HS-27A (cell line): ENCODE data around the gene MDN1.
A peak's percentile ranks its signal among the peaks of the same experiment; 100 is the strongest.
"Not testable (repeated sequence)": the region's sequence is repeated elsewhere in the genome, so short reads cannot be mapped to it uniquely, and the experiment has no call there.

Source experiments
- DNase-seq: peaks from one replicate; pipeline ENCODE4 v3.0.0-alpha.2; 2012; ENCODE audit warnings: low read depth, missing footprints

MDN1 gene

DNA sequence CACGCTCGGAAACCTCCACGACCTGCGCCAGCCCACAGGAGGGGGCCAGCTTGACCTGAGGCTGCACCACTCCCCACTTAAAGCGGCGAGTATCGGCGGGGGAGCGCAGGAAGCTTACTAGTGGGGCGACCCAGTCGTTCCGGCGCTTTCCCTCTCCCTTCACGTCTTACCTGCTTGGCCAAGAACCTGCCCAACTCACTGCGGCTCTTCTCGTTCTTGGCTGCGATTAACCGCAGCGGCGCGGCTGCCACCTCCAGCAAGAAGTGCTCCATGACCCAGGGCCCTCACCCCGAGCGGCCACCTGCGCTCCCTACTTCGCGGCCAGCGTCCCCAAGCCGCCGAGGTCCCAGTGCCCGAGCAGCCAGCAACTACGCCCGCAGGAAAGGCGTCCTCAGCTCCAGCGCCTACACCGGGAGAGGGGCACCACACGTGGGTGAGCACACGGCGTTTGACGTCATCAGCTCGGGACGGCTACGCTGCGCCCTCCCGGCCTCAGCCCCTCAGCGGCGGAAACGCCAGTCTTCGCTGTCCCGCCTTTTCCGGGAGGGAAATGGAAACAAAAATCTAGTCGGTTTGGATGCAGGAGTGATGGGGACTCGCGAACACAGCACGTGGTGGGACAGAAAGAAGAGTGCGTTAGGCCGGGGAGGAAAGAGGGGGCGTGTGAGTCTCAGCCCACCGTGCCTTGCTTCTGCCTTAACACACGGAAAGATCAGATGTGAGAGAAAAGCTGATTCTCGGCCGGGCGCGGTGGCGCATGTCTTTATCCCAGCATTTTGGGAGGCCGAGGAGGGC is at the start of gene MDN1:
Gene MDN1, minus strand, starts transcription at position 459 of the 795 bp plus-strand sequence. Its CDS starts 187 bp downstream, at position 272.
- peak; percentile 60 for DNase-seq

DNA sequence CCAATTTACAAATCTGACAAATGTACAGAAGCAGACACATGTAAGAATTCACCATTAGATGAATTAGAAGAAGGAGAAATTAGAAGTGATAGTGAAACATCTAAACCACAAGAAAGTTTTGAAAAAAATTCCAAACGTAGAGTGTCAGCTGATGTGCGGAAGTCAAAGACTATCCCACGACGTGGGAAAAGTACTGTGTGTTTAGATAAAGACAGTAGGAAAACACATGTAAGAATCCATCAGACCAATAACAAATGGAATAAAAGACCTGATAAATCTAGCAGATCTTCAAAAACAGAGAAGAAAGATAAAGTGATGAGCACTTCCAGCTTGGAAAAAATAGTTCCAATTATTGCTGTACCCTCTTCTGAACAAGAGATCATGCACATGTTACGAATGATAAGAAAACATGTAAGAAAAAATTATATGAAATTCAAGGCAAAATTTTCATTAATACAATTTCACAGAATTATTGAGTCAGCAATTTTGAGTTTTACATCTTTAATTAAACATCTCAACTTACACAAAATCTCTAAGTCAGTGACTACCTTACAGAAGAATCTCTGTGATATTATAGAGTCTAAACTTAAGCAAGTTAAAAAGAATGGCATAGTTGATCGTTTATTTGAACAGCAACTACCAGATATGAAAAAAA is 46.6 kb upstream of the MDN1 start:
- DNase-seq: no peak

GRCh38 chr6:89862698-89863097 is 43.1 kb upstream of the MDN1 start:
- DNase-seq: no peak

- DNase-seq: no peak
Measured at GRCh38 chr6:89862273-89862672, 42.7 kb upstream of the MDN1 start.

DNA sequence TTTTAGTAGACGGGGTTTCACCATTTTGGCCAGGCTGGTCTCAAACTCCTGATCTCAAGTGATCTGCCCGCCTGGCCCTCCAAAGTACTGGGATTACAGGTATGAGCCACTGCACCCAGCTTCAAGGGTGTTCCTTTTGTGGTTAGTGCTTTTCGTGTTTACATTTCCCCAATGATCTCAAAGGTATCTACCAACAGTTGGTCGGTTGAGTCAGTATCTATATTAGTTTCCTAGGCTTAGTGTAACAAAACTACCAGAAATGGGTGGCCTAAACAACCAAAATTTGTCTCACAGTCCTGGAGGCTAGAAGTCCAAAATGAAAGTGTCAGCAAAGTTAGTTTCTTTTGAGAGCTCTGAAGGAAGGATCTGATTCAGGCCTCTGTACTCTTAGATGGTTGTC is 40.1 kb upstream of the MDN1 start:
- no peak for DNase-seq

DNA sequence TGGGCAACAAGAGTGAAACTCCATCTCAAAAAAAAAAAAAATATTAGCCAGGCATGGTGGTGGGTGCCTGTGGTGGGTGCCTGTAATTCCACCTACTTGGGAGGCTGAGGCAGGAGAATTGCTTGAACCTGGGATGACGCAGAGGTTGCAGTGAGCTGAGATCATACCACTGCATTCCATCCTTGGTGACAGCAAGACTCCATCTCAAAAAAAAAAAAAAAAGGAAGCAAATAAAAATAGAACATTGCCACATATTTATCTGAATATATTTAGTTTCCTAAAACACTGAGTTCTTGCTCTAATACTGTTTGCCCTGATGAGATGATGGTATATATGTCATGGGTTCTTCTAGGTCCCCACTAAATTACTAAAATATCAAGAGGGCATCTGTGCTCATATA is 38.4 kb upstream of the MDN1 start:
- DNase-seq: no peak

- DNase-seq: no peak
Measured at GRCh38 chr6:89853068-89853467, 33.5 kb upstream of the MDN1 start.

DNA sequence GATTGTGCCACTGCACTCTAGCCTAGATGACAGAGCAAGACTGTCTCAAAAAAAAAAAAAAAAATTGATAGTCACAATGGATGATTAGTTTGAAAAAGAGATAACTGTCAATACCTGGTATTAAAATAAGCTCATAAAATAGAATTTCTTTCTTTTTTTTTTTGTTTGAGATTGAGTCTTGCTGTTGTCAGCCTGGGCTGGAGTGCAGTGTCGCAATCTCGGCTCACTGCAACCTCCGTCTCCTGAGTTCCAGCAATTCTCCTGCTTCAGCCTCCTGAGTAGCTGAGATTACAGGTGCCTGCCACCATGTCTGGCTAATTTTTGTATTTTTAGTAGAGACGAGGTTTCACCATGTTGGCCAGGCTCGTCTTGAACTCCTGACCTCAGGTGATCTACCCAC is 27.9 kb upstream of the MDN1 start:
- not testable (repeated sequence) for DNase-seq

- no peak for DNase-seq
Measured at GRCh38 chr6:89843070-89843469, 23.5 kb upstream of the MDN1 start.

DNA sequence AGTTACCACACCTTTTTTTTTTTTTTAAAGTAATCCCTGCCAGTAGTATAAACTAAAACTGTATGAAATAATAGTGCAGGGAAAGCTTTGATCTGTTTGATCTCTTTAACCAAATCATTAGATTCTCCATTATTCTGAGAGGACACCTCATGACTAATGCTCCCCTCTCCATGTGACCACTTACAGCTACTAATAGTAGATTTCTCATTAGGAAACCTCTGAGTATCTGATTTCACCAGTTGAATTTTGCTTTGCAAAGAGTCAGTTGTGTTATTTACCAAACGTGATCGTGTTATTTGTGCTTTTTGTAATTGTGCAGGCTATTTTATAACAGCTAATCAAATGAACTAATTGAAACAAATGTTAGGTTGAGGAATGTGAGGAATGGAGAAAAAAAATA is 22.6 kb upstream of the MDN1 start:
- no peak for DNase-seq

- no peak for DNase-seq
Measured at GRCh38 chr6:89840538-89840937, 20.9 kb upstream of the MDN1 start.

- no peak for DNase-seq
Measured at GRCh38 chr6:89836639-89837222, 17.1 kb upstream of the MDN1 start.

DNA sequence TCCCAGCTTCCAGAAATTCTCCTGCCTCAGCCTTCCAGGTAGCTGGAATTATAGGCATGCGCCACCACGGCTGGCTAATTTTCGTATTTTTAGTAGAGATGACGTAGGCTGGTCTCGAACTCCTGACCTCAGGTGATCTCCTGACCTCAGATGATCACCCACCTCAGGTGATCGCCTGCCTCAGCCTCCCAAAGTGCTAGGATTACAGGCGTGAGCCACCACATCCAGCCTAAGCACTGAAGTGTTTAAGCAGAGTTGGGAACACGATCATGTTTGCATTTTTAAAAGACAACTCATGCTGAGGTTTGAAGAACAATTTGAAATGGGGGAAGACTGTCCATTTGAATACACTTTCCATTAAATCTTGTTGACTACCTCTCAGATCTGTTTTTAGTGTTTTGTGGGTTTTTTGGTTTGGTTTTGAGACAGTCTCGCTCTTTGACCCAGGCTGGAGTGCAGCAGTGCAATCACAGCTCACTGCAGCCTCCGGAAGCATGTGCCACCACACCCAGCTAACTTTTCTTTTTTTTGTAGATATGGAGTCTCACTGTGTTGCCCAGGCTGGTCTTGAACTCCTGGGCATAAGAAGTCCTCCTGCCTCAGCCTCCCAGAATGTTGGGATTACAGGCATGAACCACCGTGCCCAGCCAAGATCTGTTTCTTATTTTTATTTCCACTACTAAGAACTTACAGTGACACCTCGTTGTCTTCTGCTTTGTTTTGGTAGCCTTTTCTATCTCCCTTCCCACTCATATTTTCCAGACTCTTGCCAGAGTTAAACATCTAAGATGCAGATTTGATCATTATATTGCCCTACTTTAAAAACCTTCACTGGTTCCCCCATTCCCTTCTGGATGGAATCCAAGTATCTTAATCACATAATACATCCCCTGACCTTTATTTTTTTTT is 15.5 kb upstream of the MDN1 start:
- no peak for DNase-seq

DNA sequence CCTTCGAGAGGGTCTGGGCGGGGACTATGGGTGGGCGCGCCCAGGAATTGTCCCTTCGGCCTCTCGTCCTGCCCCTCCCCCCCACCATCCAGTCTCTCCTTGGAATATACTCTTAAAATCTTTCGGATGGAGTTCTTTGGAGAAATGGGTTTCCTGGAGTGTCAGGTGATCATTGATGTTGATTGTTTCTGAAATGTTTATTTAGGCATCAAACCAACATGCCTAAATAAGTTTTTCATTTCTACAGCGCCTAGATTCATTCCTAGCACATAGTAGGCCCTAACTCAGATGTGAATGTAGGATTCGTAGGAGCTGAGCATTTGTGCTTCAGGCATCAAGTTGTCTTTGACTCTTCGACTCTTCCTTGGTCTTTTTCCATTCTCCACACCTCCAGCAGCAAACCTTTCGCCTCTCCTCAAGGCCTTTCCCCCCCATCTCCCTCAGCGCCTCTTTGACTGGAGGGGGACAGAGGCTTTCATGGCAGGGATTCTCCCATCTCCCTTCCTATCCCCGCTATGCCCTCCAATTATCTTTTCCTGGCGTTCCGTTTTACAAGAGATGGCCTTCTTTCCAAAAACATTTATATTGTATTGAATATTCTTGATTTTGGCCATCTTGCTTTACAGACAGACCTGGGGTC is 10.7 kb upstream of the MDN1 start:
- DNase-seq: no peak

DNA sequence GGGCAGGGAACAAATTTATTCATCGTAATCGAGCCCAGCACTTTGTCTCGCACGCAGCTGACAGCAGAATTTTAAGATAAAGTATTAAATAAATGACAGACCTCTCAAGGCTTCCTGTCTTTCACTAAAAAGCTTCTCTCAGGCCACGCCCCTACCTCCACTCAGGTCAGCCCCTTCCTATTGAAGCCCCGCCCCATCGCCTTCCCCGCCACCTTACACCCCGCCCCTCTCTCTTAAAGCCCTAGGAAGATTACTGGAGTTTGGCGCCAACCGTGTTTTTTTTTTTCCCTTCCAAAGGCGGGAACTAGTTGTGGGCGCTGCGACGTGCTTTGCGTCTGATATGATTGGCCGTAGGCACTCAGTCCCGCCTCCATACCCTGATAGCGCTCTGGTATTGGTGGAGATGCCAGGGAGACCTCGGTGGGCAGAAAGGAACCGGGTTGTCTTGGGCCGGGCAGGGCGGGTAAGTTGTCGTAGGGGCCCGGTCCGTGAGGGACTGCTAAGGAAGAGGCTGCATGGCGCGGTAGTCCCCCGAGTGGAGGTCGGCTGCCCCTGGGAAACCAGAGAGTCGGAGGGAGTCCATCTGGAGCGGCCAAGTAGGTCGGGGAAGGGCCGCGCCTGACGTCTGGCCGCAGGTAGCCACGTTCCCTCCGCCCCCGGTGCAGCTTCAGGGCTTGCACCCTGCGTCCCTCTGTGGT is 10.0 kb upstream of the MDN1 start, which contains the start of gene CASP8AP2:
Gene CASP8AP2, plus strand, starts transcription at position 409 of the 698 bp plus-strand sequence.
- DNase-seq: peak; percentile 90

DNA sequence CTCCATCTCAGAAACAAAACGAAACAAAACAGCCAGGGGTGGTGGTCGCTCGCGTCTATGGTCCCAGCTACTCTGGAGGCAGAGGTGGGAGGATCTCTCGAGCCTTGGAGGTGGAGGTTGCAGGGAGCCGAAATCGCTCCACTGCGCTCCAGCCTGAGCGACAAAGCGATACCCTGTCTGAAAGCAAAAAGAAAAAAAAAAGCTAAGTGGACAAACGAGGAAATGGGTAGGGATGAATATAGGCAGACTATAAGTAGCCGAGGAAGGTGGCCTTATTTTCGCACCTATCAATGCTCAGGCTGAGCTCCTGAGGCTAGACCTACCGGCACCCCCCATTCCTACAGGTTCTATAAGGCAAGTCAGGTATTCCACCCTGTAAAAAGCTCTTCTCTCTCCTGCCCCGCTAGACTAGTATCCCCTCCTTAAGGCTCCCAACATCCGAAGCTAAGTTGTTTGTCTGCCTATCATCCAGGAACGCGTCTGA is 9.4 kb upstream of the MDN1 start:
- no peak for DNase-seq

DNA sequence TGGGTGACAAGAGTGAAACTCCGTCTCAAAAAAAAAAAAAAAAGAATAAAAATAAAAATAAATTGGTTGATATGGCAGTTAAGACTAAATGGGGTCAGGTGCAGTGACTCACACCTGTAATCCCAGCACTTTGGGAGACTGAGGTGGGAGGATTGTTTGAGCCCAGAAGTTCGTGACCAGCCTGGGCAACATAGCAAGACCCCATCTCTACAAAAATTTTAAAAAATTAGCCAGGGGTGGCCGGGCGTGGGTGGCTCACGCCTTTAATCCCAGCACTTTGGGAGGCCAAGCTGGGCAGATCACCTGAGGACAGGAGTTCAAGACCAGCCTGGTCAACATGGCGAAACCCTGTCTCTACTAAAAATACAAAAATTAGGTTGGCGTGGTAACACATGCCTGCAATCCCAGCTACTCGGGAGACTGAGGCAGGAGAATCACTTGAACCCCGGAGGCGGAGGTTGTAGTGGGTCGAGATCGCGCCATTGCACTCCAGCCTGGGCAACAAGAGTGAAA is 8.9 kb upstream of the MDN1 start:
- not testable (repeated sequence) for DNase-seq

DNA sequence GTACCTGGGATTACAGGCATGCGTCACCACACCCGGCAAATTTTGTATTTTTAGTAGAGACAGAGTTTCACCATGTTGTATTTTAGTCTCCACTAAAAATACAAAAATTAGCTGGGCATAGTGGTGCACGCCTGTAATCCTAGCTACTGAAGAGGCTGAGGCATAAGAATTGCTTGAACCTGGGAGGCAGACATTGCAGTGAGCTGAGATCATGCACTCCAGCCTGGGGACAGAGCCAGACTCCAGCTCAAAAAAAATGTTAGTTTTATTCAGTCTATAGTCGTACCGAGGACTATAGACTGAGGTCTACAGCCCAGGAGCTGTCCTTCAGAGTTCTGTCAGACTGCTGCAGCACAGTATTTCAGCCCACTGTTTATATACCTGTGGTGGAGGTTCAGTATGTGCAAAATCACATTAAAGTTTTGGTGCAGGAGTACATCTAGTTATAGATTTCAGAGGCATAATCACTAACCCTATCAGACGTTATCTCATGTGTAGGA is 6.5 kb upstream of the MDN1 start:
- no peak for DNase-seq

DNA sequence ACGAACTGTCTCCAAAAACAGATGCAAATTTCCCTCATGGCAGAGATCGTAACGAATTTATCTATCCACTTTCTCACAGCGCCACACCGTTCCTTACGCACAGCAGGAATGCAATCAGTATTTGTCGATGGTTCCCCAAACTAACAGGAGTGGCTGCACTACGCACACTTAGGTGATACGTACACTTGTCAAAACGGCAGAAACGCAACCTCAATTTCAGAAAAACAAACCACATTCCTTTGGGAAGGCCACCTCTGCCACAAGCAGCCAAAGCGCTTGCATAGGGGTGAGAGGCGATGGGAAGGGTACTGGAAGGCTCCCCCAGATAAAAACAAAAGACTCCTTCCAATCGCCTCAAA is 638 bp downstream of the MDN1 start:
- DNase-seq: no peak

- DNase-seq: no peak
Measured at GRCh38 chr6:89817481-89817880, 2.1 kb downstream of the MDN1 start.
